HG02938 (cell line): ENCODE measurements around the gene ADAT2.
"Not testable (repeated sequence)": the region's sequence is repeated elsewhere in the genome, so short reads cannot be mapped to it uniquely, and the experiment has no call there.

Experiments
- ATAC-seq: cut with Tn5 transposase; IDR thresholded peaks from one replicate; pipeline ENCODE4 v1.9.1; 2021; ENCODE audit warnings: mild to moderate bottlenecking, moderate library complexity; ENCODE audit not compliant: unreplicated experiment

Gene ADAT2

DNA sequence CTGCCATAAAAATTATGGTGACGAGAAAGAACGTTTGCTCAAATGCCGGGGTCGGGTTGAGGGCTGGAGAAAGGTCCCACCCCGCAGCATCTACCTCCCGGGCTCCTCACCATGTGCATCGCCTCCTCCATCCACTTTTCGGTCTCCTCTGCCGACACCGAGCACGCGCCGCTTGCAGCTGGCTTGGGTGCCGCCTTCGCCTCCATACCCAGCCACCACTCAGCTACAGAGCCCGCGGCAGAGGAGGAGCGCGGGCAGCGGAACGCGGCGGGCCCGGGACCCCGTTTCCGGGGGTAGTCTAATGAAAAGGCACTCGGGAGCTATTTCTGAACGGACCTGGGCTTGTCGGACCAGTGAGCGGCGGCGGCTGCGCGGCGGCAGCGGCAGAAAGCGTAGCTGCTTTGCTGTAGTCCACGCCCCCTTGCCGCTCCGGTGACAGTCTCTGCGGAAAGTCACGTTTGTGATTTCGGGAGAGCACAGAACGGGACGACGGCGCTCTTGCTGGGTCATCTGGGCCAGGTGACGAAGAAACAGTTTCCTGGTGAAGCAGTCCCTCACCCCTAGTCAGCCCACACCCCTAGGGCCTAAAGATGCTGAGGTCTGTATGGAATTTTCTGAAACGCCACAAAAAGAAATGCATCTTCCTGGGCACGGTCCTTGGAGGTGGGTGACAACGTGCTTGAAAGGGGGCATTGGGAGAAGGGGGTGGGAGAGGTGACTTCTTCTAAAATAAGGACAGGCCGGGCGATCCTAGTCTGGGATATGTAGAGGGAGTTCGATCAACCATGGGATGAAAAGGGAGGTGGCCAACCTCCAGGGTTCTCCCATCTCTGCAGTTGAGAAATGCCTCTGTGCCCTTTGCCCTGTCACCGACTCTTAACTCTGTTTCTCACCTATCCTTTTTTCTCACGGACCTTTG is at the start of gene ADAT2, which contains the start of gene PEX3:
Gene ADAT2 (minus strand): TSS at position 243 of the 919 bp plus-strand sequence. CDS start 37 bp downstream, at position 206.
Gene PEX3 (plus strand): TSS at position 353 of the 919 bp plus-strand sequence. CDS start 238 bp downstream, at position 591.
- peak; percentile 88 for ATAC-seq

DNA sequence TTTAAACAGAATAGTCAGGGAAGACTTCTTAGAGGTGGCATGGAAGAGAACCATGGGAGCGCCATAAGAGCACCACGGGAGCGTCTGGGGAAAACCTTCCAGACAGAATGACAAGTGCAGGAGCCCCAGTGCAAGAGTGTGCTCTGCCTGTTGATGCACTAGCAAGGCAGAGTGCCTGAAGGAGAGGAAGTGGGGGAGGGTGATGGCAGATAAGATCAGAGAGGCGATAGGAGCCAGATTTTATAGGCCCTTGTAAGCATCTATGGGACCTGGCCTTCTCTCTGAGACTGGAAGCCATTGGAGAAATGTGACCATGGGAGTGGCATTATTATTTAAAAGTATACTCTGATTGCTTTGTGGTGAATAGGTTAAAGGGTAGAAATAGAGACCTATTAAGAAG is 47.9 kb upstream of the ADAT2 start:
- ATAC-seq = no peak

GRCh38 chr6:143496974-143497373 is 46.5 kb upstream of the ADAT2 start:
- ATAC-seq = no peak

DNA sequence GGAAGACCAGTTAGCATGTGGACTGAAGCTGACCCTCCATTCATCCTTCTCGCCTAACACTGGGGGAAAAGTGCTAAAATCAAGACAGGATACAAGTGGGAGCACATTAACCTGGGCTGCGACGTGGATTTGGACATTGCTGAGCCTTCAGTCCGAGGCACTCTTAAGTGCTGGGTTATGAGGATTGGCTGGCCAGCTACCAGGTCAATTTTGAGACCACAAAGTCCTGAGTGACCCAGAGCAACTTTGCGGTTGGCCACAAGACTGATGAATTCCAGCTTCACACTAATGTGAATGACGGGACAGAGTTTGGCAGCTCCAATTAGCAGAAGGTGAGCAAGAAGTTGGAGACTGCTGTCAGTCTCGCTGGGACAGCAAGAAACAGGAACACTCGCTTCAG is 40.3 kb upstream of the ADAT2 start:
- no peak for ATAC-seq

- ATAC-seq = no peak
Observed at GRCh38 chr6:143490244-143490643, 39.7 kb upstream of the ADAT2 start.

- ATAC-seq = no peak
Observed at GRCh38 chr6:143486752-143487151, 36.3 kb upstream of the ADAT2 start.

DNA sequence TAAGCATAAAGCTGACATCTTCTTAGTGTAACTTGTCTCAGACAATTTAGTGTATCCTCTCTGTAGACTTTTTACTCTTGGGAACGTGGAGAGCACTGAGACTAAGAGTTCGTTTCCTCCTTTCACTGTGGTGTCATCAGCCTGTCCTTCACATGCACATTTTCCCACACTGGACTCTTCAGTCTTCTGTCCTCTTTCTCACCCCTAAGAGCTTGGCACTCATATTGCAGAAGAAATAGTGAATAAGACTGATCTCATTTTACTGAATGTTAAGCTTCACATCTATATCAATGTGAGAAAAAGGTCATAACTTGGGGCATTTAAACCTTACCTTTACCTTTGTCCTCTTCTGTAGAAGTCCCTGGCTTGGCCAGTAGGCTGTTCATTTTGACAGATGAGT is 35.5 kb upstream of the ADAT2 start:
- no peak for ATAC-seq

DNA sequence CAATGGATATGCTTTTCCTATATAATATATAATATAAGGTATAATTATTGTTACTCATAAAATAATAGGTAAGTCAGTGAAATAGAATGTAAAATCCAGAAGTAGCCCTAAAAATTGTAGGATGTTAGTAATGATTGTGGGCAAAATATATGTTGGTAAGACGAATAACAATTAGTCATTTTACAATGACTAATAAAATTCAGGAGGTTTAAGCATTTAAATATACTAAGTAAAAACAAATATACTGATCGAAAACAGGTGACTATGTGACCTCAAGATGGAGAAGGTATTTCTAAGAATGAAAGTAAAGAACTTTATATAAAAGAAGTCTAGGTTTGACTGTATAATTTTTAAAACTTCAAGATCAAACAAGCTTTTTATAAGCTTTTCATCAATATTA is 32.1 kb upstream of the ADAT2 start:
- ATAC-seq = no peak

- ATAC-seq = no peak
Observed at GRCh38 chr6:143478479-143479062, 28.1 kb upstream of the ADAT2 start.

DNA sequence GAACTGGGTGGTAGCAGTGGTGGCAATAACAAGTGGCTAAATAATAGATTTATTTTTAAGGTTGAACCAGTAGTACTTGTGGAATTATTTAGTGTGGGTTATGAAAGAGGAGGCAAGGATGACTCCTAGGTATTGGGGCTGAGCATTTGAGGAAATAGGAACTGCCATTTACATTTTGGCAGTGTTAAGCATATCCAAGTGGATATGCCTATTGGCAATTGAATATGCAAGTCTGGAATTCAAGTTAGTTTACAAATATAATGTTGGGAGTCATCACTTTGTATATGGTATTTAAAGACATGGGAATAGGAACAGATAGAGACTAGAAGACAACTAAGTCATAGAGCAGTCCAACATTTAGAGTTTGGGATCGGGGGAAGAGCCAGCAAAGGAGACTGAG is 26.1 kb upstream of the ADAT2 start:
- ATAC-seq = no peak

DNA sequence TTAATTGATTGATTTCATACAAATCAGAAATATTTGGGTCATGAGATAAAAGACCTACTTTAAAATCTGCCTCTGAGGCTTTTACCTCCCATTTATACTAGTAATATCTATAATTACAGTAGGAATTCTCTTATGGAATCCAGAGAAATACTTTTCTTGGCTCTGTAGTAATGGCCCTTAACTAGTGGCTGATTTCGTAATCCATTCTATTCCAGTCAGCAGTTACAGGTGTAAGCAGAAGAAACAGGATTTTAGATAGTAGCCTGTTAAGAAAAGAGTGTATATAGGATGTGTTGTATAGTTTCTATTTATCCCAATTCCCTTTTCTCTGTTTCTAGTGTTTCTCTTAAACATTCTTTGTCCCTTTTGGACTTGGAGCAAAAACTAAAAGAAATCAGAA is 21.3 kb upstream of the ADAT2 start:
- no peak for ATAC-seq

DNA sequence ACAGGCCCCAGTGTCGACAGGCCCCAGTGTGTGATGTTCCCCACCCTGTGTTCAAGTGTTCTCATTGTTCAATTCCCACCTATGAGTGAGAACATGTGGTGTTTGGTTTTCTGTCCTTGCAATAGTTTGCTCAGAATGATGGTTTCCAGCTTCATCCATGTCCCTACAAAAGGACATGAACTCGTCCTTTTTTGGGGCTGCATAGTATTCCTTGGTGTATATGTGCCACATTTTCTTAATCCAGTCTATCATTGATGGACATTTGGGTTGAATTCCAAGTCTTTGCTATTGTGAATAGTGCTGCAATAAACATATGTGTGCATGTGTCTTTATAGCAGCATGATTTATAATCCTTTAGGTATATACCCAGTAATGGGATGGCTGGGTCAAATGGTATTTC is 18.3 kb upstream of the ADAT2 start:
- not testable (repeated sequence) for ATAC-seq

DNA sequence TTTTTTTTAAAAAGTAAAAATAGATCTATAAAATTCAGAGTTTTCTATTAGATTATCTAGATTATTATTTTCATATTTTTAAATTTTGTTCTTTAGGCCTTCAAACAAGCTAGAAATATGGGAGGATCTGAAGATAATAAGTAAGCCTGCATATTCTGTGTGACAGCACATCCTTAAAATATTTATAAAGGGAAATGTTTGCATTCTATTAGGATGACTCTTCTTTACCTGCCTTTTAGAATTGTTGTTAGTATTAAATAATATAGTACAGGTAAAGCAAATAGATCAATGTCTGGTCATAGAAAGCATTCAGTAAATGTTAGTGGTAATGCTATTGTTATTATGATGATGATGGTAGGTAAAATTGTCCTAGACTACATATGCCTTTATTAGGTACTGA is 17.5 kb upstream of the ADAT2 start:
- ATAC-seq = no peak

GRCh38 chr6:143465546-143465945 is 15.1 kb upstream of the ADAT2 start:
- no peak for ATAC-seq

DNA sequence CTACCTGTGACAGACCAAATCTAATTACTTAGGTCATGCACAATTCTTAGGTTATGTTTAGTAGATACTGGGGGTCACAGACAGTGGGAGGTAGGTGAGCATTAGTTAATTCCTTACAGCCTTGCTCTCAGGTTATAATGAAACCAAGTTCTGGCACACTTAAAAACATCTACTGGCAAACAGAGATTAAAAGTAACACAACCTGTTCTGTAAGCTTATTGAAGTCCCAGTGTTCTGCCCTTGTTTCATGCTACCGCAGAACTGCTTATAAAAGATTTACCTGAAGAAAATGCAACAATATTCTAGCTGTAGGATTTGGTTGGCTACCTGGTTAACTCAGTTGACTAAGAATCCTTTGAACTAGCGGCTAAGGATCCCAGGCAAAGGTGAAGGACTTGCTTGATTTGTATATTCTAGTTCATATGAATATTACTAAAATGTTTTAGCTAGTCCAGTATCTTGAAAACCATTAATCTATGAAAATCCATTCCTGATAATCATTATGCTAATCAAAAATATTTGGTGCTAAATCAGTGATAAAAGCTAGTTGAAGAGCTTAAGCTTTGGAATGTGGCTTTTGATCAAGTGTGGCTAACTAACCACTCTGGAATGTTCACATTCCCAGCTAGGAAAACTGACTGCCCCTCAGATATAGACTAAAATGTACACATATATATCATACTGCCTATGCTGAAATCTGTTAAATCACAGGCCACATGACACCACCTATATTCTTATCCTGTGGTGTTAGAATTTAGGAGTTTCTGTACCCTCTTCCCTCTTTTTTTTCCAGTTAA is 7.3 kb upstream of the ADAT2 start:
- ATAC-seq = no peak

DNA sequence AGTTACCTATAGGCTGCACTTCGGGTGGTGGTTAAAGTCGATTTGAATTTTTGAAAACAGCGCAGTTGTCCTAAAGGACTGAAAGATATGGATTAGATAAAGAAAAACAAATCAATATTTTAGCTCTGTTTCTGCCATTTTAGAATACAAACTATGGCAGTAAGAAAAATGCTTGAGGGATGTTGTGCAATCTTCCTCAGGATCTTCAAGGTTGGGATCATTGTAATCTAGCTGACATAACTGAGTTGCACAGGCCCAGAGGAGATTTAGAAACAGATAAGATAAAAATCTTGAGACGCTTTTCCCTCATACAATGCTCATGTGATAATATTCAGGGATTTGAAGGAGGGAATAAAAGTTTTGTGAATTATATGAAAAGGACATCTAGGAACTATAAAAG is 1.0 kb upstream of the ADAT2 start:
- ATAC-seq = no peak

GRCh38 chr6:143449714-143450452 is 612 bp downstream of the ADAT2 start:
- peak; percentile 16 for ATAC-seq

DNA sequence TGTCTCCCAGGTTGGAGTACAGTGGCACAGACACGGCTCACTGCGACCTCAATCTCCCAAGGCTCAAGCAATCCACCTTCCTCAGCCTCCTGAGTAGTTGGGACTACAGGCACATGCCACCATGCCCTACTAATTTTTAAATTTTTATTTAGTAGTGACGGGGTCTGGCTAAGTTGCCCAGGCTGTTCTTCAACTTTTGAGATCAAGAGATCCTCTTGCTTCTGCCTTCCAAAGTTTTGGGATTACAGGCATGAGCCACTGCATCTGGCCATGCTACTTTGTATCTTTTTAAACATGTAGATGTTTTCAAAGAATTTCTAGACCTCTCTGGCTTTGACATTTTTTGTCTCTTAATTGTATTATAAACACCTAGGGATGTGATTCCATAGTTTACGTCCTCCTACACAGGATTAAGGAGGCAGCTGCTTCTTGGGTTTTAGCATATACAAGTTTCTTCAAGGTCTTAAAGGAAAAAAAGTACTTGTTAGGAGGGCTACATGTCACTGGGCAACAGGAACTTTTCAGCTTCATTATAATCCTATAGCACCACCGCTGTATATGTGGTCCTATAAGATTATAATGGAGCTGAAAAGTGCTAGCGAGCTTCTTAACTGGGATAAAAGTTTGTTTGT is 1.3 kb downstream of the ADAT2 start:
- no peak for ATAC-seq

- not testable (repeated sequence) for ATAC-seq
Observed at GRCh38 chr6:143447865-143448264, 2.6 kb downstream of the ADAT2 start.

- no peak for ATAC-seq
Observed at GRCh38 chr6:143443096-143443495, 7.4 kb downstream of the ADAT2 start.
